HepG2 (cell line): ENCODE data around the gene NFATC1. TPM values are rescaled to one million over a fixed set of nuclear protein-coding genes. Genes with fewer than 3 reads are reported as not detected.

ENCODE experiments used
- ATAC-seq: fragments of 200-7000 bp; cut with Tn5 transposase; 3 replicates; pipeline ENCODE4 v1.9.1; 2020; ENCODE audit warnings: mild to moderate bottlenecking, moderate library complexity
- BruUV-seq: library from RNA; stranded (reverse); fragments of 400-500 nt; replicated peaks from 2 replicates; lab custom pipeline; 2021; lab: Mats Ljungman, UMichigan
- CTCF ChIA-PET: fragments of 300-600 bp; formaldehyde crosslinking; extraction: SDS; loops from one replicate; lab custom pipeline; 2021; ENCODE audit warnings: low total read pairs, inconsistent platforms, low intra/inter-chr PET ratio; lab: Yijun Ruan, JAX
- POLR2A ChIA-PET: fragments of 350-600 bp; sonication (Branson Sonifier 250); formaldehyde crosslinking; loops from one replicate; lab custom pipeline; 2020; ENCODE audit warnings: antibody characterized with exemption, inconsistent platforms; lab: Yijun Ruan, JAX
- DNase-seq: peaks from one replicate; pipeline ENCODE4 v3.0.0-alpha.2; 2015; ENCODE audit warnings: low spot score
- FAIRE-seq: peaks from 3 replicates; lab custom pipeline; 2011; peaks lifted over from hg19 to GRCh38; lab: Jason Lieb, UNC
- H2AFZ ChIP-seq: one replicate; pipeline ENCODE4 v1.6.1; 2011; ENCODE audit warnings: low read length, inconsistent platforms
- H3K27ac ChIP-seq: fragments of 300-600 bp; 3 replicates; pipeline ENCODE4 v1.8.0; 2011; ENCODE audit warnings: mixed run types, mild to moderate bottlenecking, mixed read lengths, low read length, inconsistent platforms; ENCODE audit not compliant: insufficient read depth; ENCODE audit errors: extremely low read length
- H3K27me3 ChIP-seq, 2 experiments: fragments of 200-600 bp in 1 of 2; 2 replicates in 1 of 2; 3 replicates in 1 of 2; pipeline versions ENCODE4 v1.6.0 to v1.8.0; 2011; ENCODE audit warnings: low read length in 2 of 2, mild to moderate bottlenecking in 2 of 2, moderate library complexity in 2 of 2, inconsistent platforms in 1 of 2; ENCODE audit not compliant: insufficient read depth in 2 of 2, control insufficient read depth in 1 of 2
- H3K36me3 ChIP-seq, 2 experiments: fragments of 200-600 bp in 1 of 2; replicated peaks in 1 of 2; 2 replicates in 1 of 2; 3 replicates in 1 of 2; pipeline versions ENCODE4 v1.5.1 to v1.8.0; 2011; ENCODE audit warnings: low read length in 2 of 2, inconsistent platforms in 1 of 2; ENCODE audit not compliant: insufficient read depth in 2 of 2, control insufficient read depth in 1 of 2
- H3K4me1 ChIP-seq: 2 replicates; pipeline ENCODE4 v1.5.1; 2012; ENCODE audit warnings: low read length, inconsistent platforms; ENCODE audit not compliant: insufficient read depth
- H3K4me2 ChIP-seq: 2 replicates; pipeline ENCODE4 v1.6.0; 2011; ENCODE audit warnings: low read depth, low read length, inconsistent platforms
- H3K4me3 ChIP-seq, 3 experiments: fragments of 200-600 bp in 1 of 3; sonication (generic), shearing (Covaris generic) in 1 of 3; replicated peaks in 1 of 3; 2 replicates each; pipeline ENCODE4 v1.5.1; 2011 to 2016; ENCODE audit warnings: low read length in 3 of 3, inconsistent platforms in 2 of 3, low read depth in 2 of 3, mild to moderate bottlenecking in 2 of 3, control low read depth in 1 of 3, mixed read lengths in 1 of 3; ENCODE audit not compliant: insufficient read depth in 1 of 3
- H3K79me2 ChIP-seq: one replicate; pipeline ENCODE4 v1.6.1; 2011; ENCODE audit warnings: low read length, inconsistent platforms; ENCODE audit not compliant: insufficient read depth
- H3K9ac ChIP-seq: 2 replicates; pipeline ENCODE4 v1.6.0; 2011; ENCODE audit warnings: mild to moderate bottlenecking, low read depth, low read length, inconsistent platforms; ENCODE audit not compliant: insufficient read depth
- H3K9me3 ChIP-seq: 2 replicates; pipeline ENCODE4 v1.5.1; 2012; ENCODE audit warnings: mild to moderate bottlenecking, low read length
- H4K20me1 ChIP-seq: 2 replicates; pipeline ENCODE4 v1.6.0; 2011; ENCODE audit warnings: inconsistent platforms, mild to moderate bottlenecking, low read length, moderate library complexity; ENCODE audit not compliant: insufficient read depth
- CC2D1A ChIP-seq: sonication (generic); formaldehyde crosslinking; IDR thresholded peaks from 2 replicates; pipeline ENCODE4 v1.8.1; 2023; ENCODE audit warnings: mild to moderate bottlenecking, missing genetic modification reagents
- FOXA3 ChIP-seq: IDR thresholded peaks from 2 replicates; pipeline ENCODE4 v1.6.1; 2016; ENCODE audit warnings: missing genetic modification reagents, missing compliant biosample characterization
- FOXO1 ChIP-seq: sonication (generic); formaldehyde crosslinking; IDR thresholded peaks from 2 replicates; pipeline ENCODE4 v1.4.0; 2020; ENCODE audit warnings: missing genetic modification reagents
- NAIF1 ChIP-seq: sonication (generic); formaldehyde crosslinking; IDR thresholded peaks from 2 replicates; pipeline ENCODE4 v1.5.0; 2020; ENCODE audit warnings: mild to moderate bottlenecking, missing genetic modification reagents, borderline replicate concordance
- NFATC3 ChIP-seq: sonication (generic); formaldehyde crosslinking; IDR thresholded peaks from 2 replicates; pipeline ENCODE4 v1.5.1; 2020; ENCODE audit warnings: mild to moderate bottlenecking, missing genetic modification reagents
- PRPF4 ChIP-seq: fragments of 200-400 bp; formaldehyde crosslinking; IDR thresholded peaks from 2 replicates; pipeline ENCODE4 v1.6.1; 2016; ENCODE audit warnings: low read length, low read depth; ENCODE audit not compliant: poor library complexity, severe bottlenecking
- SPEN ChIP-seq: sonication (generic); formaldehyde crosslinking; IDR thresholded peaks from 2 replicates; pipeline ENCODE4 v1.5.1; 2020; ENCODE audit warnings: low read depth, mild to moderate bottlenecking, missing genetic modification reagents
- ZNF33B ChIP-seq: sonication (generic); formaldehyde crosslinking; IDR thresholded peaks from 2 replicates; pipeline ENCODE4 v1.5.1; 2020; ENCODE audit warnings: mild to moderate bottlenecking, missing genetic modification reagents
- ZNF614 ChIP-seq: IDR thresholded peaks from 2 replicates; pipeline ENCODE4 v1.6.1; 2018; ENCODE audit warnings: missing biosample characterization, missing genetic modification reagents, inconsistent platforms, borderline replicate concordance
- ZNF670 ChIP-seq: sonication (generic); formaldehyde crosslinking; IDR thresholded peaks from 2 replicates; pipeline ENCODE4 v1.8.0; 2022; ENCODE audit warnings: mild to moderate bottlenecking, missing genetic modification reagents, borderline replicate concordance
- WGBS: methylation state at CpG from one replicate; pipeline ENCODE4 v1.1.6; 2017; ENCODE audit warnings: low lambda C conversion rate; 5-methylcytosine and 5-hydroxymethylcytosine counted together
- in situ Hi-C: cut with HindIII; loops from 2 replicates; pipeline ENCODE4 v1.10.0; 2017; ENCODE audit warnings: low pct_unique_long_range_greater_than_20kb; ENCODE audit not compliant: extremely low pct_ligation_motif_present
- intact Hi-C: fragments of 100-400 bp; cut with micrococcal nuclease; formaldehyde crosslinking; loops from one replicate; pipeline ENCODE4 v1.10.0; 2022; ENCODE audit not compliant: unreplicated experiment
- polyA plus RNA-seq, 8 experiments: library from polyadenylated mRNA; depleted of rRNA in 3 of 8; stranded (reverse) in 7 of 8; unstranded in 1 of 8; fragments of >200 nt; fragmentation: Illumina TruSeq in 4 of 8; extraction: Trizol in 4 of 8; gene quantifications; 2 replicates each; pipeline versions ENCODE4 v1.2.1 to v1.2.3, GENCODE V29; 2011 to 2016; ENCODE audit warnings: low read depth in 4 of 8, missing spikeins in 1 of 8, mixed read lengths in 1 of 8; ENCODE audit not compliant: insufficient read depth in 1 of 8
- total RNA-seq, 5 experiments: library from RNA; depleted of rRNA; stranded (reverse); fragments of >200 nt; fragmentation: Illumina TruSeq; extraction: Trizol; gene quantifications; 2 replicates each; pipeline ENCODE4 v1.2.3, GENCODE V29; 2016; ENCODE audit warnings: low read depth in 1 of 5
- TF ChIP-seq, protein P1 (sequence below): sonication (generic); formaldehyde crosslinking; IDR thresholded peaks from 2 replicates; pipeline ENCODE4 v1.4.0; 2020; ENCODE audit warnings: missing genetic modification reagents; ENCODE audit errors: not compliant biosample characterization
- TF ChIP-seq, protein P2 (sequence below): sonication (generic); formaldehyde crosslinking; IDR thresholded peaks from 2 replicates; pipeline ENCODE4 v1.8.0; 2022; ENCODE audit warnings: missing genetic modification reagents, mild to moderate bottlenecking, inconsistent platforms, borderline replicate concordance
- TF ChIP-seq, protein P3 (sequence below): sonication (generic); formaldehyde crosslinking; IDR thresholded peaks from 2 replicates; pipeline ENCODE4 v1.4.0; 2020; ENCODE audit warnings: missing genetic modification reagents, borderline replicate concordance
- TF ChIP-seq, protein P4 (sequence below): sonication (generic); formaldehyde crosslinking; IDR thresholded peaks from 2 replicates; pipeline ENCODE4 v1.4.0; 2020; ENCODE audit warnings: mild to moderate bottlenecking, missing genetic modification reagents
- TF ChIP-seq, protein P5 (sequence below), 2 experiments: fragments of 450-650 bp in 1 of 2; sonication (generic) in 1 of 2; formaldehyde crosslinking; IDR thresholded peaks; 2 replicates each; pipeline versions ENCODE4 v1.5.0 to v1.8.0; 2020 to 2022; ENCODE audit warnings: mild to moderate bottlenecking in 1 of 2, missing genetic modification reagents in 1 of 2

Gene NFATC1
- total and polyA plus RNA-seq, 2 of the 13 experiments (the other 11 are each of a cell fraction or from before 2014, with no cell fraction given) = not detected

DNA sequence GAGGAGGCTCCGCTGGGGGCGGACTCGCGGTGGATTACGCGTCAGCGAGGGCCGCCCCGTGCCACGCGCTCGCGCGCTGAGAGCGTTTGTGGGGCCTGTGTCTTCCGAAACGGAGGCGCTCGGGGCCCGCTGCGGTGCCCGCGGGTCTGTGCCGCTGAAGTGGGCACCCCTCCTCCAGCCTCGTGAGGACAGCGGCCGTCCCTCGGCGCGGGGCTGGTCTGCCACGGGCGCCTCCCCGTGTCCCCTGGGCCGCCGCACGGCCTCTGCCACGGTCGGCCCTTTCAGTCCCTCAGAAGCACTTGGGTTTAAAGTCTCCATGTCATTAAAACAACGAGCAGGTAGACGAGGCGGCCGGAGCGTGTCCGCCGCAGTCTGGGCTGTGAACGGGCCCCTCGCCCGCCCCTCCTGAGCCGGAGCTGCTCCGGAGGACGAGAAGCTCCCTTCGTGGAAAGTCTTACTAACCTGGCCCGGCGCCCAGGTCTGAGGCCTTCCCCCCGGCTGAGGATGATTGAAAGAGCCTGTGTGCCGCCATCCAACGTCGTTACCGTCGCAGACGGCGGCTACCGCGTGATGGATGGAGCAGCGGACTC is 97.6 kb downstream of the NFATC1 start:
- no peaks in the 10 kb centered on the region for H4K20me1 ChIP-seq
- H3K36me3 ChIP-seq = no peaks in the 10 kb centered on the region
- H3K9ac ChIP-seq = no peak overlapping the region
- H3K27me3 ChIP-seq = peaks cover 9 to 35% of the 10 kb centered on the region in 2 experiments
- H3K4me3 ChIP-seq = no peak overlapping the region
- intact Hi-C loops = no loop called here
- no peak for DNase-seq
- WGBS = 77% methylated on average over 59 of the region's 65 CpGs
- TF ChIP-seq FOXO1 (CRISPR knock-in tag) (no peak), ZNF670 (CRISPR knock-in tag) (no peak), NFATC3 (CRISPR knock-in tag) (no peak), PRPF4 (no peak), SPEN (no peak), ZNF33B (CRISPR knock-in tag) (no peak), FOXA3 (CRISPR knock-in tag) (no peak), ZNF614 (CRISPR knock-in tag) (no peak), NAIF1 (CRISPR knock-in tag) (no peak), CC2D1A (CRISPR knock-in tag) (no peak)
- TF ChIP-seq, protein P1, sequence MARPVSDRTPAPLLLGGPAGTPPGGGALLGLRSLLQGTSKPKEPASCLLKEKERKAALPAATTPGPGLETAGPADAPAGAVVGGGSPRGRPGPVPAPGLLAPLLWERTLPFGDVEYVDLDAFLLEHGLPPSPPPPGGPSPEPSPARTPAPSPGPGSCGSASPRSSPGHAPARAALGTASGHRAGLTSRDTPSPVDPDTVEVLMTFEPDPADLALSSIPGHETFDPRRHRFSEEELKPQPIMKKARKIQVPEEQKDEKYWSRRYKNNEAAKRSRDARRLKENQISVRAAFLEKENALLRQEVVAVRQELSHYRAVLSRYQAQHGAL (CRISPR knock-in tag) = no peak
- TF ChIP-seq, protein P2, sequence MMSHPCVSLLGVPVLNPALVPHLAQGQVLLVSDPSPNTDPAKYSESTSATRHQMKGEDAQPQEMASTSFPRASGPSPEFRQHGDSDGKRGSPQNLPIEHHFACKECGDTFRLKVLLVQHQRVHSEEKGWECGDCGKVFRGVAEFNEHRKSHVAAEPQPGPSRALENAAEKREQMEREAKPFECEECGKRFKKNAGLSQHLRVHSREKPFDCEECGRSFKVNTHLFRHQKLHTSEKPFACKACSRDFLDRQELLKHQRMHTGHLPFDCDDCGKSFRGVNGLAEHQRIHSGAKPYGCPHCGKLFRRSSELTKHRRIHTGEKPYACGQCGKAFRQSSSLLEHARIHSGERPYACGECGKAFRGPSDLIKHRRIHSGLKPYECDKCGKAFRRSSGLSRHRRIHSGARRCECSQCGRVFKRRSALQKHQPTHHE (CRISPR knock-in tag) = no peak
- TF ChIP-seq, protein P3, sequence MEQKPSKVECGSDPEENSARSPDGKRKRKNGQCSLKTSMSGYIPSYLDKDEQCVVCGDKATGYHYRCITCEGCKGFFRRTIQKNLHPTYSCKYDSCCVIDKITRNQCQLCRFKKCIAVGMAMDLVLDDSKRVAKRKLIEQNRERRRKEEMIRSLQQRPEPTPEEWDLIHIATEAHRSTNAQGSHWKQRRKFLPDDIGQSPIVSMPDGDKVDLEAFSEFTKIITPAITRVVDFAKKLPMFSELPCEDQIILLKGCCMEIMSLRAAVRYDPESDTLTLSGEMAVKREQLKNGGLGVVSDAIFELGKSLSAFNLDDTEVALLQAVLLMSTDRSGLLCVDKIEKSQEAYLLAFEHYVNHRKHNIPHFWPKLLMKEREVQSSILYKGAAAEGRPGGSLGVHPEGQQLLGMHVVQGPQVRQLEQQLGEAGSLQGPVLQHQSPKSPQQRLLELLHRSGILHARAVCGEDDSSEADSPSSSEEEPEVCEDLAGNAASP = no peak
- TF ChIP-seq, protein P4, sequence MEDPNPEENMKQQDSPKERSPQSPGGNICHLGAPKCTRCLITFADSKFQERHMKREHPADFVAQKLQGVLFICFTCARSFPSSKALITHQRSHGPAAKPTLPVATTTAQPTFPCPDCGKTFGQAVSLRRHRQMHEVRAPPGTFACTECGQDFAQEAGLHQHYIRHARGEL = no peak
- TF ChIP-seq, protein P5, sequence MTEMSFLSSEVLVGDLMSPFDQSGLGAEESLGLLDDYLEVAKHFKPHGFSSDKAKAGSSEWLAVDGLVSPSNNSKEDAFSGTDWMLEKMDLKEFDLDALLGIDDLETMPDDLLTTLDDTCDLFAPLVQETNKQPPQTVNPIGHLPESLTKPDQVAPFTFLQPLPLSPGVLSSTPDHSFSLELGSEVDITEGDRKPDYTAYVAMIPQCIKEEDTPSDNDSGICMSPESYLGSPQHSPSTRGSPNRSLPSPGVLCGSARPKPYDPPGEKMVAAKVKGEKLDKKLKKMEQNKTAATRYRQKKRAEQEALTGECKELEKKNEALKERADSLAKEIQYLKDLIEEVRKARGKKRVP (CRISPR knock-in tag; IDR thresholded peaks at IDR 0.05) = no peak
- H3K9me3 ChIP-seq = no peaks in the 10 kb centered on the region
- no peak for ATAC-seq
- H3K4me2 ChIP-seq = no peak overlapping the region
- in situ Hi-C loops = no loop called here
- ChIA-PET CTCF (no interaction called here), POLR2A (no interaction called here)
- FAIRE-seq = no peak
- H3K27ac ChIP-seq = no peak overlapping the region
- H2AFZ ChIP-seq = no peak overlapping the region
- BruUV-seq = no TSS peak
- H3K79me2 ChIP-seq = no peaks in the 10 kb centered on the region
- no peaks in the 10 kb centered on the region for H3K4me1 ChIP-seq
